Activated naive CD8-positive, alpha-beta T cell treated with anti-CD3 and anti-CD28 coated beads, Interleukin-2, amount 10 ng/mL, durations not matched to agents 7 days and 5 days (primary cell): ENCODE results near the gene VWA5B1. TPM values are rescaled to one million over a fixed set of nuclear protein-coding genes. Genes with fewer than 3 reads are reported as not detected.
"Not testable (repeated sequence)": the region's sequence is repeated elsewhere in the genome, so short reads cannot be mapped to it uniquely, and the experiment has no call there.

Source experiments
- ATAC-seq: fragments of 150-1000 bp; cut with Tn5 transposase; one replicate; pipeline ENCODE4 v1.10.0; 2021; ENCODE audit warnings: low read depth, moderate library complexity
- POLR2A ChIA-PET: fragments of 350-600 bp; sonication (Branson Sonifier 250); formaldehyde crosslinking; loops from one replicate; lab custom pipeline; 2021; ENCODE audit warnings: antibody characterized with exemption; lab: Charles Lee
- DNase-seq: peaks from one replicate; pipeline ENCODE4 v3.0.0; 2021
- H3K27ac Mint-ChIP-seq: one replicate; pipeline ENCODE4 v1.8.0; 2022; ENCODE audit warnings: mild to moderate bottlenecking, mixed read lengths
- H3K27me3 Mint-ChIP-seq: one replicate; pipeline ENCODE4 v1.8.0; 2022; ENCODE audit warnings: mild to moderate bottlenecking, moderate library complexity, mixed read lengths
- H3K36me3 Mint-ChIP-seq: one replicate; pipeline ENCODE4 v1.8.0; 2021; ENCODE audit warnings: mild to moderate bottlenecking, mixed read lengths
- H3K4me1 Mint-ChIP-seq: one replicate; pipeline ENCODE4 v1.8.0; 2021; ENCODE audit warnings: mixed read lengths
- H3K4me3 Mint-ChIP-seq: one replicate; pipeline ENCODE4 v1.8.0; 2022; ENCODE audit warnings: mild to moderate bottlenecking, moderate library complexity, mixed read lengths
- H3K9me3 Mint-ChIP-seq: one replicate; pipeline ENCODE4 v1.8.0; 2021; ENCODE audit warnings: mixed read lengths
- total RNA-seq, 2 experiments: library from RNA; stranded (reverse); gene quantifications; one replicate each; pipeline ENCODE4 v1.2.3, GENCODE V29; 2021

Gene VWA5B1
- total RNA-seq, 2 experiments from 2014 or later = not detected

GRCh38 chr1:20271498-20272400 lies 18.9 kb upstream of the VWA5B1 start:
- H3K36me3 Mint-ChIP-seq = no peaks in the 10 kb centered on the region
- peaks cover 1% of the 10 kb centered on the region for H3K9me3 Mint-ChIP-seq
- H3K27me3 Mint-ChIP-seq = peaks cover 14% of the 10 kb centered on the region
- no peaks in the 10 kb centered on the region for H3K4me1 Mint-ChIP-seq
- ATAC-seq (no peak), DNase-seq (no peak)
- H3K4me3 Mint-ChIP-seq = no peak overlapping the region
- no peak overlapping the region for H3K27ac Mint-ChIP-seq
- POLR2A ChIA-PET = no interaction called here

GRCh38 chr1:20273716-20274115 lies 17.0 kb upstream of the VWA5B1 start:
- ATAC-seq, POLR2A ChIA-PET, H3K27ac Mint-ChIP-seq, H3K4me1 Mint-ChIP-seq, DNase-seq, H3K4me3 Mint-ChIP-seq, H3K9me3 Mint-ChIP-seq, H3K36me3 Mint-ChIP-seq: not testable (repeated sequence)
- H3K27me3 Mint-ChIP-seq = peaks cover 19% of the 10 kb centered on the region

GRCh38 chr1:20275319-20275925 lies 15.3 kb upstream of the VWA5B1 start:
- DNase-seq (no peak), ATAC-seq (no peak)
- H3K27ac Mint-ChIP-seq = no peak overlapping the region
- H3K27me3 Mint-ChIP-seq = peaks cover 20% of the 10 kb centered on the region
- POLR2A ChIA-PET = no interaction called here
- no peaks in the 10 kb centered on the region for H3K36me3 Mint-ChIP-seq
- no peak overlapping the region for H3K4me3 Mint-ChIP-seq
- H3K9me3 Mint-ChIP-seq = peaks cover 1% of the 10 kb centered on the region
- H3K4me1 Mint-ChIP-seq = no peaks in the 10 kb centered on the region

- H3K4me1 Mint-ChIP-seq = no peaks in the 10 kb centered on the region
- ATAC-seq (no peak), DNase-seq (no peak)
- POLR2A ChIA-PET = no interaction called here
- H3K36me3 Mint-ChIP-seq = no peaks in the 10 kb centered on the region
- H3K27ac Mint-ChIP-seq = no peak overlapping the region
- H3K4me3 Mint-ChIP-seq = no peak overlapping the region
- peaks cover 1% of the 10 kb centered on the region for H3K9me3 Mint-ChIP-seq
- H3K27me3 Mint-ChIP-seq = peaks cover 23% of the 10 kb centered on the region
Observed at GRCh38 chr1:20276485-20277159, 14.1 kb upstream of the VWA5B1 start.

GRCh38 chr1:20278692-20279130 lies 12.0 kb upstream of the VWA5B1 start:
- no peaks in the 10 kb centered on the region for H3K4me1 Mint-ChIP-seq
- H3K36me3 Mint-ChIP-seq = no peaks in the 10 kb centered on the region
- H3K27me3 Mint-ChIP-seq = peaks cover 29% of the 10 kb centered on the region
- DNase-seq (no peak), ATAC-seq (no peak)
- POLR2A ChIA-PET = no interaction called here
- H3K4me3 Mint-ChIP-seq = no peak overlapping the region
- no peak overlapping the region for H3K27ac Mint-ChIP-seq
- H3K9me3 Mint-ChIP-seq = no peaks in the 10 kb centered on the region

- Mint-ChIP-seq H3K36me3 (no peaks in the 10 kb centered on the region), H3K27me3 (peaks cover 30% of the 10 kb centered on the region), H3K27ac (no peak overlapping the region), H3K4me3 (no peak overlapping the region), H3K4me1 (no peaks in the 10 kb centered on the region), H3K9me3 (no peaks in the 10 kb centered on the region)
- POLR2A ChIA-PET = no interaction called here
- no peak for ATAC-seq
- no peak for DNase-seq
Observed at GRCh38 chr1:20279509-20279908, 11.2 kb upstream of the VWA5B1 start.

GRCh38 chr1:20280341-20280740 lies 10.3 kb upstream of the VWA5B1 start:
- H3K4me3 Mint-ChIP-seq = no peak overlapping the region
- no peak overlapping the region for H3K27ac Mint-ChIP-seq
- ATAC-seq (no peak), DNase-seq (no peak)
- POLR2A ChIA-PET = no interaction called here
- H3K27me3 Mint-ChIP-seq = peaks cover 38% of the 10 kb centered on the region
- no peaks in the 10 kb centered on the region for H3K4me1 Mint-ChIP-seq
- no peaks in the 10 kb centered on the region for H3K9me3 Mint-ChIP-seq
- no peaks in the 10 kb centered on the region for H3K36me3 Mint-ChIP-seq

- H3K27me3 Mint-ChIP-seq = peaks cover 38% of the 10 kb centered on the region
- no peak for ATAC-seq
- no peaks in the 10 kb centered on the region for H3K36me3 Mint-ChIP-seq
- no peaks in the 10 kb centered on the region for H3K9me3 Mint-ChIP-seq
- H3K27ac Mint-ChIP-seq = no peak overlapping the region
- H3K4me1 Mint-ChIP-seq = no peaks in the 10 kb centered on the region
- no peak overlapping the region for H3K4me3 Mint-ChIP-seq
- POLR2A ChIA-PET = no interaction called here
- no peak for DNase-seq
Observed at GRCh38 chr1:20280906-20281305, 9.8 kb upstream of the VWA5B1 start.

GRCh38 chr1:20281801-20282200 lies 8.9 kb upstream of the VWA5B1 start:
- POLR2A ChIA-PET = no interaction called here
- H3K36me3 Mint-ChIP-seq = no peaks in the 10 kb centered on the region
- no peak overlapping the region for H3K4me3 Mint-ChIP-seq
- H3K4me1 Mint-ChIP-seq = no peaks in the 10 kb centered on the region
- no peaks in the 10 kb centered on the region for H3K9me3 Mint-ChIP-seq
- ATAC-seq = no peak
- peaks cover 42% of the 10 kb centered on the region for H3K27me3 Mint-ChIP-seq
- DNase-seq = no peak
- H3K27ac Mint-ChIP-seq = no peak overlapping the region

- no peak overlapping the region for H3K27ac Mint-ChIP-seq
- no peak overlapping the region for H3K4me3 Mint-ChIP-seq
- ATAC-seq = no peak
- no peaks in the 10 kb centered on the region for H3K36me3 Mint-ChIP-seq
- POLR2A ChIA-PET = no interaction called here
- H3K4me1 Mint-ChIP-seq = no peaks in the 10 kb centered on the region
- H3K9me3 Mint-ChIP-seq = no peaks in the 10 kb centered on the region
- peaks cover 44% of the 10 kb centered on the region for H3K27me3 Mint-ChIP-seq
- no peak for DNase-seq
Observed at GRCh38 chr1:20282533-20282932, 8.1 kb upstream of the VWA5B1 start.

- H3K27ac Mint-ChIP-seq = no peak overlapping the region
- POLR2A ChIA-PET = no interaction called here
- H3K9me3 Mint-ChIP-seq = no peaks in the 10 kb centered on the region
- H3K4me3 Mint-ChIP-seq = no peak overlapping the region
- no peaks in the 10 kb centered on the region for H3K36me3 Mint-ChIP-seq
- ATAC-seq (no peak), DNase-seq (no peak)
- no peaks in the 10 kb centered on the region for H3K4me1 Mint-ChIP-seq
- peaks cover 46% of the 10 kb centered on the region for H3K27me3 Mint-ChIP-seq
Observed at GRCh38 chr1:20284046-20284445, 6.6 kb upstream of the VWA5B1 start.

GRCh38 chr1:20284625-20285024 lies 6.0 kb upstream of the VWA5B1 start:
- DNase-seq = no peak
- ATAC-seq = no peak
- Mint-ChIP-seq H3K36me3 (no peaks in the 10 kb centered on the region), H3K9me3 (no peaks in the 10 kb centered on the region), H3K27ac (no peak overlapping the region), H3K4me1 (no peaks in the 10 kb centered on the region), H3K27me3 (peaks cover 52% of the 10 kb centered on the region), H3K4me3 (no peak overlapping the region)
- POLR2A ChIA-PET = no interaction called here

GRCh38 chr1:20285510-20285909 lies 5.2 kb upstream of the VWA5B1 start:
- no peaks in the 10 kb centered on the region for H3K36me3 Mint-ChIP-seq
- no peaks in the 10 kb centered on the region for H3K9me3 Mint-ChIP-seq
- H3K4me3 Mint-ChIP-seq = no peak overlapping the region
- H3K27ac Mint-ChIP-seq = no peak overlapping the region
- peaks cover 60% of the 10 kb centered on the region for H3K27me3 Mint-ChIP-seq
- POLR2A ChIA-PET = no interaction called here
- H3K4me1 Mint-ChIP-seq = no peaks in the 10 kb centered on the region
- ATAC-seq (no peak), DNase-seq (no peak)
